COLO668 (cell line): ENCODE measurements around the gene DDX49.
"Not testable (repeated sequence)": the region's sequence is repeated elsewhere in the genome, so short reads cannot be mapped to it uniquely, and the experiment has no call there.

Experiments used
- DNase-seq: peaks from one replicate; lab custom pipeline; 2025; ENCODE audit not compliant: unreplicated experiment; lab: John Stamatoyannopoulos, UW

The DDX49 gene

GRCh38 chr19:18895038-18895823 lies 24.3 kb upstream of the DDX49 start:
- DNase-seq, result peak; percentile 33

GRCh38 chr19:18895824-18896341 lies 23.6 kb upstream of the DDX49 start, which contains the start of gene CERS1:
Gene CERS1, minus strand, starts transcription at chr19:18896158. Its CDS starts 86 bp downstream, at chr19:18896072.
- peak; percentile 31 for DNase-seq

DNA sequence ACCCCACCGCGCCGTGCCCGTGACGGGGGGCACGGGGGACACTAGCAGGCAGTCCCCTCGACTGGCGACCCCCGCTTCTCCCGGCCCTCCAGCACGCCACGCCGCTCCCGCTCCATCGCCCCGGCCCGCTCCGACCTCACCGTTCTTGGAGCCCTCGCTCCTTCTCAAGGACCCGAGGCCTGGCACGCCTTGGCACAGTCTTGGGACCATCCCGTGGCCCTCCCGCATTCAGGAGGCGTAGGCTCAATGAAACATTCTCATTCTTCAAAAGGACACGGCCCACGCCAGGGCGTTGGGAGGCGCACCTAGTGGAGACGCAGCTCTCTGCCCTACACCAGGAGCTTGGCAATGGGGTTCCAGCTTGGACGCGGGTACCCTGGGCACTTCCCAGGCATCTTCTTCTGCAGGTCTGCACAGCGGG lies 23.1 kb upstream of the DDX49 start:
- peak; percentile 5 for DNase-seq

DNA sequence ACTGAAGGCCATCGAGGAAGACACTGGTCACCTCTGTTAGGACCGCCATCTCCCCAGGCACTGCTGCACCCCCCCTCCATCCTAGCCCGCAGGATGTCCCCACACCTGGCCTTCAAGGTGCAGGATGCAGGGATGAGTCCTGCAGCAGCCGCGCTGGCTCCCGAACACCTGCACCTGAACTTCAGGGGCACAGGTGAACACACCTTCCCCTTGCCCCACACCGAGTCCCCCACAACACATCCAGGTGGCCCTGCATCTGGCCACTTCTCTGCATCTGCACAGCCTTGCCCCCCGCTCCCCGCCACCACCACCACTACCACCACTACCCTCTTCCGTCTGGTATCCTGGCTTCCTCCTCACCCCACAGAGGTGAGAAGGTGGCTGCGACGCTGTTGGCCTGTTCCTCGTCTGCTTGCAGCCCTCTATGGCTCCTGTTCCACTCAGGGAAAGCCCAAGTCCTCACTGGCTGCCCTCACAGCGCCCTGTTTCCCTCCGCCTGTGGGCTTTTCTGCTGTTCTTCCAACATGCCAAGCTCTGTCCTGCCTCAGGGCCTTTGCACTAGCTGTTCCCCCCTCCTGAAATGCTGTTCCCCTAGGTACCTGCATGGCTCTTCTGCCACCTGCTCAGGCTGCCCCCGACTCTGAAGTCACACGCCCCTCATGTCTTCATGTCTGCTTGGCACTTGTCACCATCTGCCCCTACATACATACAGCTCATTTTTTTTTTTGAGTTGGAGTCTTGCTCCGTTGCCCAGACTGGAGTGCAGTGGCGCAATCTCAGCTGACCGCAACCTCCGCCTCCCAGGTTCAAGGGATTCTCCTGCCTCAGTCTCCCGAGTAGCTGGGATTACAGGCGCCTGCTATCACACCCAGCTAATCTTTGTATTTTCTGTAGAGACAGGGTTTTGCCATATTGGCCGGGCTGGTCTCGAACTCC lies 22.2 kb upstream of the DDX49 start:
- DNase-seq, result no peak

DNA sequence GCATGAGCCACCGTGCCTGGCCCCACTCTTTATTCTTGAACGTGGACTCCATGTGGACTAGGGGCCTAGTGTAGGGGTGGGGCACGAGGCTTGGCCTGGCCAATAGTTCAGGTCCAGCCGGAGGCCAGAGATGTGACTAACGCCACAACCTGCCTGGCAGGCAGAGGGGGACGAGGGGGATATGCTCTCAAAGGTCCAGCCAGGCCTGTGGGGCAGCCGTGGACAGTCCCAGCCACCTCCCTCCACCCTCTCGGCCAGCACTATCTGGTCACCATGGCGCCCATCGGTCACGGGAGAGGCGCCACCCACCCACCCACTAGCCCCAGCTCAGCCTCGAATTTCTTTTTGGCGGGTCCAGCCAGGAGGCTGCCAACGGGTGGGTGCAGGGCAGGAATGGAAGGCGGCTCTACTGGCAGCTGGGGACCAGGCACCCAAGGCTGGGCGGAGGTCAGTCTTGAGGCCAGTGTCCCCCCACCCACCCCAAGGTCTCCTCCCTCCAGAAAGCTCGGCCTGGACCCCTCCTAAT lies 21.4 kb upstream of the DDX49 start:
- DNase-seq, result no peak

- no peak for DNase-seq
These were observed 20.7 kb upstream of the DDX49 start for GRCh38 chr19:18898607-18899408.

DNA sequence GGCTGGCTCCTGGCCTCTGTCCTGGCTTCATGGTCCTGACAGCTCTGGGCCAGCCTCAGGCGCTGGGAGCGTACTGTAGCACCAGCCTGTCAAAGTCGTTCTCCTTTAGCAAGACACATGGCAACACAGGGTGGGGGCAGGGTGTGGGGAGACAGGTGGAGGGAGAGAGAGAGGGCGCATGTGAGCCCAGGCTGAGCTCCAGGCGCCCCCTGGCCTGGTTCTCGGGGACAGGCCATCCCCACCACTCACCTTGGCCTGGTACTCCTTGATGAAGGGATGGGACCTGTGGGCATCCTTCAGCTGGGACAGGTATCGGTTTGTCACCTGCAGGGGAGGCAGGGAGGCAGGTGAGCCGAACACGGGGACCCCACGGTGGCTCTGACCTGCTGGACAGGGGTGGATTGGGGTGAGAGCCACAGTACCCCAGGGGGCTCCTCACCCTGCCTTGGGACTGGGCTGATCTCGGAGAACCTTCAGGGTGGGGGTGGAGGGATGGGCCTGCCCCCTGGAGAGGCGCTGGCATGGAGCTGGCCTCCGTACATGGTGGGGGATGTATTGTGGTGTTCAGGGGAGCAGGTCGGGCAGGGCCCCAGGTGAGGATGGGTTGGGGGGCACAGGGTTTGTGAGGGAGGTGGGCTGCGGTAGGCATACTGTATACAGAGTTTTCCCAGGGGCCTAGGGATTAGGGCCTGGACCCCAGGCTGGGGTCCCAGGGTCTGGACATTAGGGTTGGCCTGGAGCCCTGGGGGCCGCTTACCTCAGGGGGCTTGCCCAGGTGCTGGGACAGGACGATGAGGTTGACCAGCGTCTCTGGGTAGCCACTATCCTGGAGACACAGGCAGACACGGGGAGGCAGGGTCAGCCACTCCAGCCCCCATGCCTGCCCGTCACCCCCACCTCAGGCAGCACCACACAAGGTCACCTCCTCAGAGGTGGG lies 19.6 kb upstream of the DDX49 start:
- DNase-seq, result no peak

DNA sequence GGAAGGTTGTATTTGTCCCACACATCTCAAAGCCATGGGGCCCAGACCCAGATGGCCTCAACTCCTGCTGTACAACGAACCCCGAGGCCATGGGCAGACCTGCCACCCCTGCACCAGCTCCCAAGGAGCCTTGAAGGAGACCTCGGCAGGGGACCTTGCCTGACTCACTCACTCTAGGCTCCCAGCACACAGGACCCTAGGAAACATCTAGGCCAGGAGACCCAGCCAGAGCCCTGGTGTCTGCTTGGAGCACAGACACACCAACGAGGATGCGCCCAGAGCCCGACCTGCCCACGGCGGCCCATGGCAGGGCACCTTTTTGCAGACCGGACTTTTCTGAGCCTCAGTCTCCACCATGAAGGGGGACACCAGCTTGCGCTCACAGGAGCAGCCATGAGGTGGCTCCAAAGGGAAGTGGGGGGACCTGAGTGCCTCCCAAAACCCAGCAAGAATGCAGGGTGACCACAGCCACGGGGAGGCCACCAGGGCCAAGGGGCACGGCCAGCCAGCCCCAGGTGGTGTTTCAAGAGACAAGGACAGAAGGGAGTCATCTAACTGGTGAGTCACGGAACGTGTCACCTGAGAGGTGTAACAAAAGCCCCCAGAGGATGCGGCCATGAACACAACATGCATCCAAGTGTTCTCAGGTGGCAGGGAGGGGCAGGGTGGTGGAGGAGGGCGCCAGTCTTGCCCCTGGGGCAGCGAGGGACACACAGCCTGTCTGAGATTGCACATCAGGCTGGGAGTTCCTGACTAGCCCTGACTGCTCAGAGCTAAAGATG lies 18.6 kb upstream of the DDX49 start:
- no peak for DNase-seq

DNA sequence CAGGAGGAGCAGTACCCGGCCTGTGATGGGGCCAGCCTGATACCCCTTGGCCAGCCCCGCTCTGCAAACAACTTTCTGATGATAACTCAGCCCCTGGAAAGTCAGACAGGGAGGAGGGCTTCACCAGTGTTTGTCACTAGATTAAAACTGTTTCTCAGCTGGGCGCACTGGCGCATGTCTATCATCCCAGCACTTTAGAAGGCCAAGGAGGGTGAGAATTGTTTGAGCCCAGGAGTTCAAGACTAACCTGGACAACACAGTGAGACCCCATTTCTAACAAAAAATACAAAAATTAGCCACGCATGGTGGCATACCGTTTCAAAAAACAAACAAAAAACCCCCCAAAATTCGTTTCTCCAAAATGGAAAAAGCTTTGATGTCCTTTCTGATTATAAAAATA lies 18.0 kb upstream of the DDX49 start:
- no peak for DNase-seq

GRCh38 chr19:18902519-18902918 lies 17.0 kb upstream of the DDX49 start:
- not testable (repeated sequence) for DNase-seq

- no peak for DNase-seq
These were observed 16.1 kb upstream of the DDX49 start for GRCh38 chr19:18903156-18904037.

DNA sequence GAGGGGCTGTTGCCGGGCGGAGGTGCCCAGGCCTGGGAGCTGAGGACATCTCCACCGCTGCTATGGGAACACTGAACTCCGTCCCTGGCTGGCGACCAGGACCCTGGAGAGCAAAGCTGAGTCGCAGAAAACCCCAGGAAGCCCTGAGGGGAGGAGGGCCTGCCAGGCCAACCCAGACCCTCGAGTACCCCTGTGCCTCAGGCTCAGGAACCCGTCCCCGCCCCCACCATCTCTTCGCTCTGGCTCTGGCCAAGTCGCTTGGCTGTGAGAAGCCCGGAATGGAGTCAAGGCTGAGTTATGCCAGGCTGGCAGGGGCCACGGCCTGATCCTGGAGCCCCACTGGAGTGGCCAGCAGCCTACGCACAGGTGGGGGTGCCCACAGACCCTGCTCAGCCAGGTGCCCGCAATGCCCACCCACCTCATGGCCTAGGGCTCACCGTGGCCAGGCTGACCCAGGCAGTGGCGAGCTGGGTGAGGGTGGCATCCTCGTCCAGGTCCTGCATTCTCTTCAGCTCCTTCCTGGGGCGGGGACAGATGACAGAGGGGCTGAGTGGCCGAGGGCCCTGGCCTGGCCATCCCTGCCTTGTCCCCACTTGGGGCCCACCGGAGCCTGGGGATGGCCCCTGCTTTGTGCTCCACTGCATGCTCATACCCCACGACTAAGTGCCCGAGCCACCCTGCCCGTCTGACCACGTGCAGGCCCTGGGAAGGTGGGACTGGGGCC lies 15.0 kb upstream of the DDX49 start:
- DNase-seq, result no peak

- no peak for DNase-seq
These were observed 14.5 kb upstream of the DDX49 start for GRCh38 chr19:18905058-18905456.

DNA sequence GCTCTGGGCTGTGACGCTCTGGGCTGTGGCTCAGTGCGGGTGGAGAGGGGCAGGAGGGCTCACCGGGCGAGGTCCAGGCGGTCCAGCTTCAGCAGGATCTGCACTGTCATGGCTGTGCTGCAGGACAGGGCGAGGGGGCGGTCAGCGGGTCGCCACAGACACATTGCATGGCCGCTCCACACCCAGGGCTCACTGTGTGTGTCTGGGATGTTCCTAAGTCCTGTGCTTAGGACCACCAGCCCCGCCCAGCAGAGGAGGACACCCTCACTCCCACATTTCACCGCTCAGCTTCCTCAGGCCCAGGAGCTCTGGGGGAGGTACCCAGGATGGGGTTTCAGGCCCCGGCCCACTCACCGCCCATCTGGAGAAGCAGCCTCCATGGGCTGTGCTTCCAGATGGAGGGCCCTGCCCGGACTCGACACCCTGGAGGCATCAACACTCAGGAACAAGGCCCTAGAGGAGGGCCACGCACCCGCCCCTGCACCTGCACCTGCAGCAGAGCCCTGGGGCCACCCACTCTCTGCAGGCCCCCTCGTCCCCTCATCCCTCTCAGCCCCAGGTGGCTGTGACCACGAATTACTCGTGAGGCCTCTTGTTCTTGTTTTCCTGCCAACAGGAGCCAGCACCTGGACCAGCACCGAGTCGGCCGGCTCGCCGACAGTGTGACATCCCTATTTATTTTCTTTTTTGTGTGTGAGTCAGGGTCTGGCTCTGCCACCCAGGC lies 13.8 kb upstream of the DDX49 start:
- no peak for DNase-seq

DNA sequence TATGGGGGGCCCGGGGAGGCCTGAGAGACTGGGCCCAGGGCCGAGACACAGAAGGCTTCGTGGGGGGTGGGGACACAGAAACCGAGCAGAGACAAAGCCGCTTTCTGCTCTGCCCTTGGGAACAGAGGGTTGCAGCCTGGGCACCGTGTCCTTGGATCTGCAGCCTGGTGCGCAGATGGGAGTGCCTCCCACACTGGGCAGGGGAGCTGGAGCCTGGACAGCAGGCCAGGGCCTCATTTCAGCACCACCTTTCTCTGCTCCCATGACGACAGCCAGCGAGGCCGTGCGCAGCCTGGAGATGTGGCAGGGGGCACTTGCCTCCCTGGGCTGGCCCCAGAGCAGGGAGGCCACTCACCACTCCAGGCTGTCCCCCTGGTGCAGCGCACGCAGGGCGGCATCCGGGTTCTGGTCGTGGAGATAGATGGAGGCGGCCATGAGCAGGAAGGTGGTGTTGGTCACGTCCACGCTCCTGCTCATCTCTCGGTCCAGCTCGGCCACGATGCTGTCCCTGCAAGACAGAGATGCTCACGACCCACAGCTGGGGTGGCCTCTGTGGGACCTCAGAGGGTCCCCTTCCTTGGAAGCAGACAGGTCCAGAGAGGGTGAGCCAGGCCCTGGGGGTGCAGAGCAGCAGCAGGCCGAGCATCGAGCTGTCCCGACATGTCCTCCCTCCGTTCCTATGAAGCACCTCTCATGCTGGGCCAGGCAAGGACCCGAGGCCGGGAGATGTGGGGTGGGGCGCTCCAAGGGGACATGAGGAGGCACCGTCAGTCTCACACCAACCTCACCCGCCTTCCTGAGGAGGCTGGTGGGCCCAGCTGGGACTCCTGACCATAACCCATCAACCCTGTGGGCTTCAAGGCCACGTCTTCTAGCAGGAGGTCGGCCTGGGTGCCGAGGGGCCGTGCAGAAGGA lies 12.7 kb upstream of the DDX49 start:
- no peak for DNase-seq
